Keratinocyte (primary cell): ENCODE results near the gene ZNF784. TPM values are rescaled to one million over a fixed set of nuclear protein-coding genes. Genes with fewer than 3 reads are reported as not detected.

ENCODE experiments used
- DNase-seq: peaks from one replicate; pipeline ENCODE4 v3.0.0-alpha.2; 2011; ENCODE audit warnings: low read depth, missing footprints, low spot score
- FAIRE-seq: peaks from 2 replicates; lab custom pipeline; 2011; peaks lifted over from hg19 to GRCh38; lab: Jason Lieb, UNC
- H2AFZ ChIP-seq: 2 replicates; pipeline ENCODE4 v1.6.0; 2012; ENCODE audit warnings: low read length, control low read depth, inconsistent platforms; ENCODE audit not compliant: control insufficient read depth
- H3K27ac ChIP-seq: 2 replicates; pipeline ENCODE4 v1.5.1; 2011; ENCODE audit warnings: low read length; ENCODE audit not compliant: control insufficient read depth, insufficient read depth
- H3K27me3 ChIP-seq: 3 replicates; pipeline ENCODE4 v1.6.0; 2011; ENCODE audit warnings: low read length; ENCODE audit not compliant: control insufficient read depth, insufficient read depth; ENCODE audit errors: extremely low read depth
- H3K36me3 ChIP-seq, 2 experiments: 2 replicates in 1 of 2; 3 replicates in 1 of 2; pipeline ENCODE4 v1.5.1; 2011; ENCODE audit warnings: low read length in 2 of 2, mild to moderate bottlenecking in 1 of 2; ENCODE audit not compliant: control insufficient read depth in 2 of 2, insufficient read depth in 2 of 2; ENCODE audit errors: extremely low read depth in 1 of 2
- H3K4me1 ChIP-seq: 3 replicates; pipeline ENCODE4 v1.5.1; 2011; ENCODE audit warnings: low read length; ENCODE audit not compliant: control insufficient read depth, insufficient read depth; ENCODE audit errors: extremely low read depth
- H3K4me2 ChIP-seq: 3 replicates; pipeline ENCODE4 v1.6.0; 2011; ENCODE audit warnings: low read depth, low read length; ENCODE audit not compliant: control insufficient read depth, insufficient read depth; ENCODE audit errors: extremely low read depth
- H3K4me3 ChIP-seq, 3 experiments: fragments of 200-600 bp in 1 of 3; sonication (generic) in 1 of 3; 2 replicates in 2 of 3; 3 replicates in 1 of 3; pipeline ENCODE4 v1.5.1; 2011 to 2016; ENCODE audit warnings: low read length in 3 of 3, mild to moderate bottlenecking in 3 of 3, control low read depth in 2 of 3, inconsistent platforms in 1 of 3, low read depth in 1 of 3, mixed read lengths in 1 of 3, mixed run types in 1 of 3, moderate library complexity in 1 of 3; ENCODE audit not compliant: control insufficient read depth in 2 of 3, insufficient read depth in 2 of 3; ENCODE audit errors: extremely low read depth in 1 of 3
- H3K79me2 ChIP-seq: 2 replicates; pipeline ENCODE4 v1.6.0; 2012; ENCODE audit warnings: low read length; ENCODE audit not compliant: control insufficient read depth, insufficient read depth
- H3K9ac ChIP-seq: 3 replicates; pipeline ENCODE4 v1.6.0; 2011; ENCODE audit warnings: low read length; ENCODE audit not compliant: control insufficient read depth, insufficient read depth; ENCODE audit errors: extremely low read depth
- H3K9me1 ChIP-seq: 3 replicates; pipeline ENCODE4 v1.6.0; 2011; ENCODE audit warnings: low read length; ENCODE audit not compliant: control insufficient read depth, insufficient read depth; ENCODE audit errors: extremely low read depth
- H3K9me3 ChIP-seq: 2 replicates; pipeline ENCODE4 v1.5.1; 2012; ENCODE audit warnings: low read depth, low read length; ENCODE audit not compliant: control insufficient read depth
- H4K20me1 ChIP-seq: 3 replicates; pipeline ENCODE4 v1.6.0; 2011; ENCODE audit warnings: low read length; ENCODE audit not compliant: control insufficient read depth, insufficient read depth; ENCODE audit errors: extremely low read depth
- EZH2 ChIP-seq: IDR thresholded peaks from one replicate; pipeline ENCODE4 v1.6.1; 2012; ENCODE audit warnings: inconsistent platforms, mild to moderate bottlenecking, low read length, moderate library complexity
- dilution Hi-C: fragments of 300-500 bp; cut with MboI; formaldehyde crosslinking; loops from one replicate; pipeline ENCODE4 v1.7.0; 2020; ENCODE audit warnings: low sequenced_read_pairs; ENCODE audit not compliant: extremely low pct_ligation_motif_present
- polyA plus RNA-seq, 5 experiments: library from polyadenylated mRNA; depleted of rRNA in 3 of 5; stranded (reverse) in 3 of 5; stranded (forward) in 1 of 5; unstranded in 1 of 5; fragments of >200 nt; gene quantifications; 1 replicate in 1 of 5; 2 replicates in 3 of 5; 3 replicates in 1 of 5; pipeline versions ENCODE4 v1.2.1 to v1.2.3, GENCODE V29; 2011 to 2012; ENCODE audit warnings: missing spikeins in 2 of 5, low read depth in 1 of 5, low replicate concordance in 1 of 5
- TF ChIP-seq, protein P1 (sequence below), 3 experiments: IDR thresholded peaks in 1 of 3; conservative IDR thresholded peaks in 1 of 3; optimal IDR thresholded peaks in 1 of 3; 2 replicates in 2 of 3; 3 replicates in 1 of 3; pipeline versions ENCODE3 to v1.5.1; 2011; ENCODE audit warnings: low read length in 3 of 3, mild to moderate bottlenecking in 3 of 3, moderate library complexity in 2 of 3, control low read depth in 1 of 3, inconsistent platforms in 1 of 3; ENCODE audit not compliant: insufficient read depth in 2 of 3; ENCODE audit errors: extremely low read depth in 1 of 3

ZNF784 gene
- polyA plus RNA-seq, 1 donor (not counting 4 experiments of a cell fraction or from before 2014, with no cell fraction given), result 2.1 TPM

DNA sequence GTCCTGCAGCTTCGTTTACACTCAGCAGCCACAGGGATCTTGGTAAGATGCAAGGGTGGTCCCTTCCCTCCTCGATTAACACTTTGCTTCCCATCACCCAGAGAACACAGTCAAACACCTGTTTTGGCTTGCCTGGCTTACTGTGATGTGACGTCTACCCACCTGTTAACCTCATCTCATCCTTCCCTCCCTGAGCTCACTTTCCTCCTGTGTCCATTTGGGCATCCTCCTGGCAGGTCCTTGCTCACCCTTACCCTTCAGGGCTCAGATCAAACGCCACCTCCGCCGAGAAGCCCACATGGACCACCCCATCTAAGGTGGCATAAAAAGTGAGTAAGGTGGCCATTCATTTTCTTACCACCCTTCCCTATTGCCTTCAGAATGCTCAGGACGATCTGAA lies 34.3 kb downstream of the ZNF784 start:
- dilution Hi-C loops, result no loop called here
- Histone ChIP-seq H3K27ac (no peak overlapping the region), H2AFZ (no peak overlapping the region), H3K9me1 (no peaks in the 10 kb centered on the region), H3K36me3 (peaks cover 0 to 5% of the 10 kb centered on the region in 2 experiments), H4K20me1 (no peaks in the 10 kb centered on the region), H3K4me1 (peaks cover 14% of the 10 kb centered on the region), H3K9me3 (no peaks in the 10 kb centered on the region), H3K9ac (no peak overlapping the region), H3K4me2 (no peak overlapping the region), H3K4me3 (no peak overlapping the region), H3K79me2 (no peaks in the 10 kb centered on the region), H3K27me3 (peaks cover under 1% of the 10 kb centered on the region)
- TF ChIP-seq EZH2, result no peak
- TF ChIP-seq, protein P1, sequence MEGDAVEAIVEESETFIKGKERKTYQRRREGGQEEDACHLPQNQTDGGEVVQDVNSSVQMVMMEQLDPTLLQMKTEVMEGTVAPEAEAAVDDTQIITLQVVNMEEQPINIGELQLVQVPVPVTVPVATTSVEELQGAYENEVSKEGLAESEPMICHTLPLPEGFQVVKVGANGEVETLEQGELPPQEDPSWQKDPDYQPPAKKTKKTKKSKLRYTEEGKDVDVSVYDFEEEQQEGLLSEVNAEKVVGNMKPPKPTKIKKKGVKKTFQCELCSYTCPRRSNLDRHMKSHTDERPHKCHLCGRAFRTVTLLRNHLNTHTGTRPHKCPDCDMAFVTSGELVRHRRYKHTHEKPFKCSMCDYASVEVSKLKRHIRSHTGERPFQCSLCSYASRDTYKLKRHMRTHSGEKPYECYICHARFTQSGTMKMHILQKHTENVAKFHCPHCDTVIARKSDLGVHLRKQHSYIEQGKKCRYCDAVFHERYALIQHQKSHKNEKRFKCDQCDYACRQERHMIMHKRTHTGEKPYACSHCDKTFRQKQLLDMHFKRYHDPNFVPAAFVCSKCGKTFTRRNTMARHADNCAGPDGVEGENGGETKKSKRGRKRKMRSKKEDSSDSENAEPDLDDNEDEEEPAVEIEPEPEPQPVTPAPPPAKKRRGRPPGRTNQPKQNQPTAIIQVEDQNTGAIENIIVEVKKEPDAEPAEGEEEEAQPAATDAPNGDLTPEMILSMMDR (optimal IDR thresholded peaks at IDR 0.05 in 1 of 3, IDR thresholded peaks at IDR 0.05 in 1 of 3, conservative IDR thresholded peaks at IDR 0.05 in 1 of 3; ENCODE audit: extremely low read depth in 1 of 3, insufficient read depth in 2 of 3, low read length in 3 of 3), result no peak
- DNase-seq (no peak), FAIRE-seq (no peak)

DNA sequence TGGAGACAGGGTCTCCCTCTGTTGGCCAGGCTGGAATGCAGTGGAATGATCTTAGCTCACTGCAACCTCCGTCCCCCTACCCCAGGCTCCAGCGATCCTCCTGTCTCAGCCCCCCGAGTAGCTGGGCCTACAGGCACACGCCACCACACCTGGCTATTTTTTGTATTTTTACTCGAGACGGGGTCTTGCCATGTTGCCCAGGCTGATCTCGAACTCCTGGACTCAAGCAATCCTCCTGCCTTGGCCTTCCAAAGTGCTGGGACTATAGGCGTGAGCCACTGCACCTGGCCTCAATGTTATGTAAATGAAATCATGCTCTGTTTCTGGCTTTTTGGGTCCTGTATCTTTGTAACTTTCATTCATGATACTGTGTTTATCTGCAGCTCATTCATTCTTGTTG lies 35.6 kb downstream of the ZNF784 start:
- Histone ChIP-seq H3K9me1 (no peaks in the 10 kb centered on the region), H2AFZ (no peak overlapping the region), H3K9ac (no peak overlapping the region), H3K27ac (no peak overlapping the region), H3K79me2 (no peaks in the 10 kb centered on the region), H3K36me3 (peaks cover 0 to 5% of the 10 kb centered on the region in 2 experiments), H3K27me3 (peaks cover 4% of the 10 kb centered on the region), H3K9me3 (no peaks in the 10 kb centered on the region), H3K4me1 (peaks cover 14% of the 10 kb centered on the region), H3K4me2 (no peak overlapping the region), H3K4me3 (no peak overlapping the region), H4K20me1 (no peaks in the 10 kb centered on the region)
- dilution Hi-C loops, result no loop called here
- TF ChIP-seq, protein P1 (optimal IDR thresholded peaks at IDR 0.05 in 1 of 3, IDR thresholded peaks at IDR 0.05 in 1 of 3, conservative IDR thresholded peaks at IDR 0.05 in 1 of 3; ENCODE audit: extremely low read depth in 1 of 3, insufficient read depth in 2 of 3, low read length in 3 of 3), result no peak
- TF ChIP-seq EZH2, result no peak
- DNase-seq (no peak), FAIRE-seq (no peak)
